Spleen (tissue), 11 donors: Measurements from ENCODE around the gene ENTPD8. TPM values are rescaled to one million over a fixed set of nuclear protein-coding genes. Genes with fewer than 3 reads are reported as not detected.

ENCODE experiments used
- DNase-seq: peaks from one replicate; pipeline ENCODE4 v3.0.0-alpha.2; 2020
- H3K27ac ChIP-seq, 8 donors: fragments of 200-600 bp; sonication (generic) in 7 of 8; 1 replicate in 4 of 8; 2 replicates in 4 of 8; pipeline versions ENCODE4 v1.5.0 to v1.8.0; 2016 to 2021; ENCODE audit warnings: inconsistent platforms in 4 of 8, mild to moderate bottlenecking in 4 of 8, moderate library complexity in 1 of 8
- H3K27me3 ChIP-seq, 7 donors: fragments of 200-600 bp; sonication (generic) in 6 of 7; replicated peaks in 1 of 7; 1 replicate in 4 of 7; 2 replicates in 3 of 7; pipeline versions ENCODE4 v1.5.0 to v1.8.0; 2016 to 2021; ENCODE audit warnings: inconsistent platforms in 3 of 7, mild to moderate bottlenecking in 1 of 7
- H3K36me3 ChIP-seq, 6 donors: fragments of 200-600 bp; sonication (generic) in 5 of 6; 1 replicate in 4 of 6; 2 replicates in 2 of 6; pipeline versions ENCODE4 v1.5.0 to v1.8.0; 2016 to 2021; ENCODE audit warnings: inconsistent platforms in 2 of 6
- H3K4me1 ChIP-seq, 6 donors: fragments of 200-600 bp; sonication (generic) in 5 of 6; 1 replicate in 3 of 6; 2 replicates in 3 of 6; pipeline versions ENCODE4 v1.5.0 to v1.8.0; 2016 to 2021; ENCODE audit warnings: inconsistent platforms in 3 of 6
- H3K4me3 ChIP-seq, 8 donors: fragments of 200-600 bp; sonication (generic) in 7 of 8; 1 replicate in 4 of 8; 2 replicates in 4 of 8; pipeline versions ENCODE4 v1.5.0 to v1.8.0; 2016 to 2021; ENCODE audit warnings: inconsistent platforms in 4 of 8, mild to moderate bottlenecking in 4 of 8, moderate library complexity in 2 of 8
- H3K9me3 ChIP-seq, 8 donors: fragments of 200-600 bp; sonication (generic) in 7 of 8; 1 replicate in 4 of 8; 2 replicates in 4 of 8; pipeline versions ENCODE4 v1.5.0 to v1.8.0; 2016 to 2021; ENCODE audit warnings: inconsistent platforms in 4 of 8
- POLR2A ChIP-seq, 3 donors: fragments of 450-650 bp; IDR thresholded peaks; one replicate each; pipeline ENCODE4 v1.5.1; 2017; ENCODE audit warnings: antibody characterized with exemption in 3 of 3, mild to moderate bottlenecking in 1 of 3
- POLR2AphosphoS5 ChIP-seq, 3 donors: sonication (generic); formaldehyde crosslinking; IDR thresholded peaks; one replicate each; pipeline ENCODE4 v1.5.1; 2017; ENCODE audit warnings: antibody characterized with exemption in 3 of 3
- WGBS, 5 donors: extraction: QIAGEN DNeasy Blood & Tissue Kit in 3 of 5; methylation state at CpG; one replicate each; pipeline versions ENCODE4 v1.1.5 to v1.1.7; 2013 to 2018; 5-methylcytosine and 5-hydroxymethylcytosine counted together
- intact Hi-C: fragments of 100-400 bp; cut with DNase I; formaldehyde crosslinking; loops from one replicate; pipeline ENCODE4 v1.15.0; 2023; ENCODE audit warnings: low total_unique reads
- polyA plus RNA-seq, 3 donors: library from polyadenylated mRNA; stranded (reverse); fragments of 200-250 nt; gene quantifications; one replicate each; pipeline ENCODE4 v1.2.1, GENCODE V29; 2013
- total RNA-seq, 7 donors: library from RNA; depleted of rRNA in 3 of 7; stranded (reverse); fragments of >200 nt in 3 of 7; fragmentation: NEBNext Ultra II Directional in 4 of 7; extraction: Animal tissue kit (Norgen Biotek cat#: 25700) in 4 of 7; gene quantifications; one replicate each; pipeline versions ENCODE4 v1.1.0 to v1.2.1, GENCODE V29; 2016 to 2021
- TF ChIP-seq, protein P1 (sequence below), 11 experiments: fragments of 200-600 bp in 7 of 11; fragments of 450-650 bp in 4 of 11; sonication (generic) in 4 of 11; IDR thresholded peaks in 8 of 11; conservative IDR thresholded peaks in 3 of 11; 1 replicate in 7 of 11; 2 replicates in 4 of 11; pipeline versions ENCODE4 v1.4.0 to v1.8.0; 2016 to 2021; ENCODE audit warnings: antibody characterized with exemption in 11 of 11, inconsistent platforms in 4 of 11, mild to moderate bottlenecking in 1 of 11
- donor health status: healthy with polysubstance abuse.
- donor health status: DM: no; HTN: no; CAD: no; lungs with moderate emphysema.
- donor health status: DM: no; HTN: no; CAD: no.
- donor health status: Bipolar disorder and iron deficiency.
- donor health status: healthy.
- donor health status: DM: no; HTN: no; CAD: no.
- donor health status: DM: yes; HTN: yes; CAD: no.

Gene ENTPD8
- total and polyA plus RNA-seq, 10 donors = 0.07 to 0.37 (median 0.18) TPM; not detected in 4

DNA sequence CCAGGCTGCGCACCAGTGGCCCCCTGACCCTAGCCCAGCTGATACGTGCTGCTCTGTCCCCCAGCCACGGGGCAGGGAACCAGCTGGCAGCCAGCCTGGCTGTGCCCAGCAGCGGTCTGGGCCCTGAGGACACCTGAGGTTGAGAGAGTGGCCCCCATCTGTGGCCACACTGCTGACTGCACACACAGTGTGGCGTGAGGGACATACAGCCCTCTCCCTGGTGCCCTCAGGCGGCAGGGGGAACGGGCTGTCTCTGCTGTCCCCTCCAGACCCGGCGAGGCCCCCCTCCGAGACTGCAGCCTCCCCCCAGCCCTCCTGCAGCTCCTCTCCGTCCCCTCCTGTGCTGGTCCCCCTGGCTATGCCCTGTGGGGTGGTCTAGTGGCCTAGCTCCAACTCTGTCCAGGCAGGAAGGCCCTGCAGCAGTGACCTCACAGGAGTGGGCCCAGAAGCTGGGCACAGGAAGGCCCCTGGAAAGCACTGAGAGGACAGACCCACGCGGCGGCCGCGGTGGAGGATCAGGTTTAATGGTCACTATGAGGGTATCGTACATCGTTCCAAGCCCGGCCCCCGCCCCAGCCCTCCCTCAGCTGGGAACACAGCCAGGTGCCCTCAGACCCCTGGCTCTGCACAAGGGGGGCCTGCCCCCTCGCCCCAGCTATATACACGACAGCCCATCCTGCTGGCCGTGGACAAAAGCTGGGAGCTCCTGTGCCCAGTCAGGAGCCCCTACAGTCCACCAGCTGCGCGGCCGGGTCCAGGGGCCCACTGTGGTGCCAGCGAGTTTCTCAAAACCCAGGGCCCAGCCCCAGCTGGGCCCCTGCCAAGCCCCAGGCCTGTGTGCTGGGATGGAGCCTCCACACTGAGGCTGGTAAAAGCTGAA, 6.8 kb upstream of the ENTPD8 start:
- H3K36me3 ChIP-seq = peaks cover 0 to 25% (median 8%) of the 10 kb centered on the region in 6 donors
- no peak overlapping the region for H3K27ac ChIP-seq
- no peak overlapping the region for H3K4me3 ChIP-seq
- H3K4me1 ChIP-seq = peaks cover 1 to 38% (median 20%) of the 10 kb centered on the region in 6 donors
- peaks cover 0 to 28% (median 9%) of the 10 kb centered on the region in 7 donors for H3K27me3 ChIP-seq
- H3K9me3 ChIP-seq = no peaks in the 10 kb centered on the region
- DNase-seq = peak; percentile 74
- WGBS, 5 donors = 82 to 95% (median 88%) methylated on average over 23 to 27 of the region's 27 CpGs
- intact Hi-C loops = no loop called here
- TF ChIP-seq POLR2A (IDR thresholded peaks at IDR 0.05) (no peak), POLR2AphosphoS5 (IDR thresholded peaks at IDR 0.05) (no peak)
- TF ChIP-seq, protein P1, sequence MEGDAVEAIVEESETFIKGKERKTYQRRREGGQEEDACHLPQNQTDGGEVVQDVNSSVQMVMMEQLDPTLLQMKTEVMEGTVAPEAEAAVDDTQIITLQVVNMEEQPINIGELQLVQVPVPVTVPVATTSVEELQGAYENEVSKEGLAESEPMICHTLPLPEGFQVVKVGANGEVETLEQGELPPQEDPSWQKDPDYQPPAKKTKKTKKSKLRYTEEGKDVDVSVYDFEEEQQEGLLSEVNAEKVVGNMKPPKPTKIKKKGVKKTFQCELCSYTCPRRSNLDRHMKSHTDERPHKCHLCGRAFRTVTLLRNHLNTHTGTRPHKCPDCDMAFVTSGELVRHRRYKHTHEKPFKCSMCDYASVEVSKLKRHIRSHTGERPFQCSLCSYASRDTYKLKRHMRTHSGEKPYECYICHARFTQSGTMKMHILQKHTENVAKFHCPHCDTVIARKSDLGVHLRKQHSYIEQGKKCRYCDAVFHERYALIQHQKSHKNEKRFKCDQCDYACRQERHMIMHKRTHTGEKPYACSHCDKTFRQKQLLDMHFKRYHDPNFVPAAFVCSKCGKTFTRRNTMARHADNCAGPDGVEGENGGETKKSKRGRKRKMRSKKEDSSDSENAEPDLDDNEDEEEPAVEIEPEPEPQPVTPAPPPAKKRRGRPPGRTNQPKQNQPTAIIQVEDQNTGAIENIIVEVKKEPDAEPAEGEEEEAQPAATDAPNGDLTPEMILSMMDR (IDR thresholded peaks at IDR 0.05 in 8 of 11, conservative IDR thresholded peaks at IDR 0.05 in 3 of 11) = no peak

DNA sequence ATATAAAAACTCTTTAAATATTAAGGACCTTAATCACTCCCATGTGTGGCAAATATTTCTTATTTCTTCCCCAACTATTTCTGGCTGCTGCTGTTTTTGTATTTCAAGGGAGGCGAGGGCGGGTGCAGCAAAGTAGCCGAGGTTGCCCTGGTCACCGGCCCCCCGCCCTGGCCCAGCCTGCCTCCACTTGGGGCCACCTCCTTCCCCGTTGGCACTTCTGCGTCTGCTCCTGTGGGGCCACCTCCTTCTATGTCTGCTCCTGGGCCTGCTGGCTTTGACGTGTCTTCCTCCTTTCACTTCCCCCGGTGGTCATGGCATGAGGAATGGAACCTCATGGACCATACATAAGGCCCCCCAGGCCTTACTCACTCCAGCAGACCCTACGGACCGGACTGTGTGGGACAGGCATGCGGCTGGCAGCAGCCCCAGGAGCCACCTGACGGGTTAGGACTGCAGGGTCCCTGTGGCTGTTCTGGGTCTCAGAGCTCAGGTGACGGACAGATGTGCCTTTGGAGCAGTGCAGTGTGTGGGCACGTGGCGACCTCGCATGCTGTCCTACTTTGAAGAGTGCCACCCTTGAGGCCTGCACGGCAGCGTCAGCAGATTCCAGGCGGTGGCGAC, 5.8 kb upstream of the ENTPD8 start:
- WGBS, 5 donors = 67 to 76% (median 70%) methylated on average over 21 of the region's 21 CpGs
- peak; percentile 71 for DNase-seq

DNA sequence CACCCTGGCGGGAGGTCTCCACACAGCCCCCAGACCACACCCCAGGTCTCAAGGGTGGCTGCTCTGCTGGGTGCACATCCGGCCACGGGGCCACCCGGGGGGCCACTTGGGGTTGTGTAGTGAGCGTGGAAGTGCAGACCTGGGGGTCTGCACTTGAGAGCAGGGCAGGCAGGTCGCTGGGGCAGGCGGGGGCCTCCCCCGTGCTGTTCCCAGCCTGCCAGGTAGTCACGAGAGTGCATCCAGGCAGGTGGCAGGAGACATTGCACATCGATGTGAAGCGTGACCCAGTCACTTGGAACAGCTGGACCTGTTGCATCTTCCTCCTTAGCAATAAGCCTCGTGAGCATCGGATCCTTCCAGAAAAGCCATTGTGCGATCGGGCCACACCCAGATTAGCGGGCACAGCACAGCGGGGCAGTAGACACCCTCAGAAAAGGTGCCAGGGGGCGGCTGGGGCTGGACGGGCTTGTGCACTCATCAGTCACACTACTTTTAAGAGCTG, 4.8 kb upstream of the ENTPD8 start:
- intact Hi-C loops = no loop called here
- Histone ChIP-seq H3K4me3 (no peak overlapping the region), H3K27ac (no peak overlapping the region), H3K4me1 (peaks cover 7 to 41% (median 23%) of the 10 kb centered on the region in 6 donors), H3K9me3 (no peaks in the 10 kb centered on the region), H3K27me3 (peaks cover 0 to 48% (median 28%) of the 10 kb centered on the region in 7 donors), H3K36me3 (peaks cover 0 to 18% (median 8%) of the 10 kb centered on the region in 6 donors)
- DNase-seq = peak; percentile 67
- WGBS, 5 donors = 62 to 79% (median 68%) methylated on average over 17 to 19 of the region's 19 CpGs
- TF ChIP-seq, protein P1 (IDR thresholded peaks at IDR 0.05 in 8 of 11, conservative IDR thresholded peaks at IDR 0.05 in 3 of 11) = no peak
- no peak for TF ChIP-seq POLR2AphosphoS5 (IDR thresholded peaks at IDR 0.05)
- TF ChIP-seq POLR2A (IDR thresholded peaks at IDR 0.05) = no peak

More for the DNA sequence above, 5.8 kb upstream of the ENTPD8 start:
- intact Hi-C loops = no loop called here
- peaks cover 0 to 38% (median 19%) of the 10 kb centered on the region in 7 donors for H3K27me3 ChIP-seq
- H3K36me3 ChIP-seq = peaks cover 0 to 18% (median 8%) of the 10 kb centered on the region in 6 donors
- H3K27ac ChIP-seq = no peak overlapping the region
- no peak overlapping the region for H3K4me3 ChIP-seq
- H3K4me1 ChIP-seq = peaks cover 1 to 32% (median 14%) of the 10 kb centered on the region in 6 donors
- TF ChIP-seq POLR2AphosphoS5 (IDR thresholded peaks at IDR 0.05) = peak in 2 of 3 donors; percentile 18 to 22
- no peak for TF ChIP-seq POLR2A (IDR thresholded peaks at IDR 0.05)
- TF ChIP-seq, protein P1 (IDR thresholded peaks at IDR 0.05 in 8 of 11, conservative IDR thresholded peaks at IDR 0.05 in 3 of 11) = peak in 1 of 11 experiments; percentile 11
- H3K9me3 ChIP-seq = no peaks in the 10 kb centered on the region
